HK-2 (cell line): Measurements from ENCODE around the gene HUS1B.

Source experiments
- DNase-seq: peaks from one replicate; pipeline ENCODE4 v3.0.0-alpha.2; 2018; ENCODE audit not compliant: unreplicated experiment

The HUS1B gene

DNA sequence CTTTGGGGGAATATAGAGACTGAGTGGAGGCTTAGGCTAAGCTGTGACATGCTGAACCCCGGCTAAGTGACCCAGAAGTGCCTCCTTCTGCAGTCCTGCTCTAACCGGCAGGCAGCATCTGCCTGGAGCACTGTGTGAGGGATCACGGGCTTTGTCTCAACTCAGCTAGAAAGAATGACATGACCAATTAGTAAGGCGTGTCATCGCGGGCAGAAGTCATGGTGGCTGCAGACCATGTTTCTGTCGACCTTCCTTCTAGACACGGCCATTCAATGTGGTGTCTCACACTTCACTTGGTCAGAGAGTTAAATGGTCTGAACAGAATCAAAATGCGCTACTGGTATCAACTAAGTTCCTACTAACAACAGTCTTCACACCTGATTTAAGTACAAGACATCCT, 35.0 kb downstream of the HUS1B start:
- no peak for DNase-seq

DNA sequence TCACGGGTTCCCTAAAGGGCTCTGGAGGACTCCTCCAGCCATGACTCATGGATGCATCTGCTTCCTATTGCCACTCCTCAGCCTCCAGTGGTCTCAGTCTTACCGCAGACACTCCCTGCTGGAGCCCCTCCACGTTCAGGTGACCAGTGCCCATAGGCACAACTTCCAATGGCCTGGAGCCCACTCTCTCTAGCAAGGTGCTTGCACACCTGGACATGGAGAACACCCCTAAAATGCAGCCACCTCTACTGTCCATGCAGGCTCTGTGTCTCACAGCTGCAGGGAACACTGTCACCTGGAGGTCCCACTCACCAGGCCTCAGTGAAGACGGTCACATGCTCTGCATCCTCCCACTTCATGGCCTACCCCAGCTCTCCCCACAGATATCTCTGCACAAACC, 36.0 kb downstream of the HUS1B start:
- DNase-seq: no peak

DNA sequence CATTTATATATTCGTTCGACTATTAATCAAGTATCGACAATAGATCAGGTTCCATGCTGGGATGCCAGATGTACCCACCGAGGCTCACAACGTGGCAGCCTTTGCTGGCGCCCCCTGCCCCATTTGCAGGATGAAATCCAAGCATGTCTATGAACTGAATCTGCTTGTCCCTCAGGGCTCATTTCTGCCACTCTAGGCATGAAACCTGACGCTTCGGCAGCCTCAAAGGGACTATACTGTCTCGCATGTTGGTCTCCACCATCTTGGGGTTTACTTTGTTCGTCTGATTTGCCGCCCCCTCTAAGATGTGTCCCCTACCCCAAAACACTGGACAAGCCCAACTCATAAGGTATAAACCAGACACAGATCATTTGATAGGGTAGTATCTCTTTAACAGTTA, 36.7 kb downstream of the HUS1B start:
- DNase-seq: no peak

DNA sequence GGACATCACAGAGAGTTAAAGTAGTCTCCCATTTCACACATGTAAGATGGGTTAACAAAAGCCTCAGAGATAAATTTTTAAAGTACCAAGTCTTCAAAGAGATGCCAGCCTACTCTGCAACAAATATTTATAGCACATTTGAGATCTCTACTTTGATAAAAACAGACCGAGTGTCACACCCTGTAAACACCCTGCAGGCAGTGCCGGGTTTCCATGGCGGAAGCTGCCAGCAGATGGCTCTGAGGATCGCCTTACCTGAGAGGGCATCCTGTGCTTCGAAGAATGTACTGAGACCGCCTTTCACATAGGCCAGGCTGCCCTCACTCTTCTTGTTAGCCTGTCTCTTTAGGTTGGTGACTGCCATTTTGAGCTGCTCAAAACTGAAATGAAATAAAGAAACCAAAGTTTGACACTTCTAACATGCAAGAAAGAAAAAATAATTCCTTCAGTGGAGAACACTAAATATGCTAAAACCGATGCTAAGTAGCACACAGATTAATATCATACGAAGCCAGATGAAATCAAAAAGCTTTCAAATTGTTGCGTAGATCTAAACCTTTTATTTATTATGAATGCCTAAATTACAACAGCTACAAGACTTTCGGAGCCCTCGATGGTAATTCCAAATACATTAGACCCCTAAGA, 39.3 kb downstream of the HUS1B start:
- DNase-seq: no peak

DNA sequence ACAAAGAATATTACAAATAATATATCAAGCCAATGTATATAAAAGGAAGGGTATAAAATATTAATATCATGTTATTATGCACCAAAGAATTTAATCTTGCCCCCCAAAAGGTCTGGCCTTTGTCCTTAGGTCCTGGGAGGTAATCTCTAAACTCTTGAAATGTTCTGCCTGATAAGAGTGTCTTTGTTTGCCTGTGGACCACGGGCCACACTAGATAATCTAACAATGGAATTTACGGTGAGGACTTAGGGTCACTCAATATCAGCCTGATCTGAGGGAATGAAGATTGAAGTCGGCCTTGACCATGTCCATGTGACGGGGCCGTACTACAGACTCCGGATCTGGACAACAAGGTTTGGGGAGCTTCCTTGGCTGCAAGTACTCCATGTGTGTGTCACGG, 42.9 kb downstream of the HUS1B start:
- DNase-seq: no peak

DNA sequence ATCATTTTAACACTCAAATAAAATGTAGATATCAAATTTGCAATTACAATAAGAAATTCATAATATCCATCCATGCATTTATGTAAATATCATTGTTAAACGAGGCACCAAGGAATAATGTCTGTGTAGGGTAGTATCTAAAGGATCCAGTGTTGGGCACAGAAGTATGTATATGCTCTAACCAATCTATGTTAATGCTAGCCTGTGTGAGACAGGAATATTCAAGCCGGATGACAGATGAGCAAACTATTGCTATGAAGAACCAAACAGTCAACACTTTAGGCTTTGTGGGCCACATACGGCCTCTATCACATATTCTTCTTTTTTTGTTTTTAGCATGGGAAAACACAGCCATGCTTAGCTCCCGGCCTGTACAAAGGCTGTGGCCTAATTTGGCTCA, 45.0 kb downstream of the HUS1B start:
- no peak for DNase-seq

DNA sequence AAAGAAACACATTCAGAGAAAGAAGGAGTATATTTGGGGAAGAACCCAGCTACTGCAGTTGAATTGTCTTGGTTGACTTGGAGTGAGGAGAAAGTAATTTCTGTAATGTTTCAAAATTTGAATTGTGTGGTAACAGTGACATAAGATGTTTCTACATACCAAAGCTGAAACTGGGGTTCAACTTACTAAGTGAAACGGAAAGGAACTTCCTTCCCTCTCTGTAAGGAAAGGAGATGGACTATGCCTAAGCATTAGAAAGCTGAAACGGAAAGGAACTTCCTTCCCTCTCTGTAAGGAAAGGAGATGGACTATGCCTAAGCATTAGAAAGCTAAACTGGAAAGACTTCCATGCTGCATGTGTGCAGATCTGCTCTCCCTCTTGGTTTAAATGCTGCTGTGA, 46.0 kb downstream of the HUS1B start:
- no peak for DNase-seq

DNA sequence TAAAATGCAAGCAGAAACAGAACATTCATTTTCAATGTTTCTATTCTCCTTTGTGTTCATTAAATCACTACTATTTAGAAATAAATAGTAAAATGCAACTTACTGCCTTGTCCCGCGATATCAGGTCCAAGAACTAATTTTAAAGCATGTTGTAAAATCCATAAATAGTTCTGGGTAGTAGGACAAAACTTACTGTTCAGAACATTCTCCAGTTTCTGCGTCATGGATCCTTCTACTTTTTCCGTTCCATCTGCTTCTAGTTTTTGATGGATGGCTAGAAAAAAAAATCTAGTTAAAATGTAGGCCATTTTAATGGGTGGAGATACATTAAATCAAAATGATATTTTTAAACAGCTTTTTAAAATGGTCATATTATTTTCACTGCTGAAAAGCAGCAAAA, 47.0 kb downstream of the HUS1B start:
- no peak for DNase-seq

DNA sequence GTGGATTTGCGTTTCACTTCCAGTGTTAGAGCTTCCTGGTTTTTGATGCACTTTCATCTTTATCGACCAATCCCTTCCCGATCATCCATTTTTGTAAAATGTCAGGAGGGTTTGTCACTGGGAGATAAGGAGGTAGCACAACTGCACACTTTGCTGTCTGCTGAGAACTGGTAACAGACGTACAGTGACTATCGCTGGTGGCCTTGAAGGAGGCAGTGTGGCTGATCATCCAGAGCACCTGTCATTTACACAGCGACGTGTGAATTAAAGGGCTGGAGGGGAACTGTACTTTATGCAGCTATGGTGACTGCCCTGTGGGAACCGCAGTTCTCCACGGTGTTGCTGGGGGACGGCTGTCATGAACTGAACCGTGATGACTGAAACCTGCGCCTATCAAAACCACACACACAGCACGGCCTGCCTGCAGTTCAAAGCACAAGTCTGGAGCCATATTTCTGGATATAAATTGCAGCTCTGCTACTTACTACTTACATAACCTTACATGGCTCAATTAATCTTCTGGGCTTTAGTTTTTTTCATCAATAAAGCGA, 50.0 kb downstream of the HUS1B start:
- no peak for DNase-seq
